Pancreas (tissue), 10 donors: ENCODE data around the gene CEP170B. TPM values are rescaled to one million over a fixed set of nuclear protein-coding genes. Genes with fewer than 3 reads are reported as not detected.
A peak's percentile ranks its signal among the peaks of the same experiment; 100 is the strongest.
"Not testable (repeated sequence)": the region's sequence is repeated elsewhere in the genome, so short reads cannot be mapped to it uniquely, and the experiment has no call there.

ENCODE experiments used
- ATAC-seq, 4 donors: fragments of 200-7000 bp; cut with Tn5 transposase; one replicate each; pipeline versions ENCODE4 v1.8.0 to v1.9.1; 2020; ENCODE audit warnings: mild to moderate bottlenecking in 4 of 4, moderate library complexity in 4 of 4
- DNase-seq, 6 donors: peaks; one replicate each; pipeline ENCODE4 v3.0.0-alpha.2; 2020
- FAIRE-seq: peaks from 2 replicates; lab custom pipeline; 2012; peaks lifted over from hg19 to GRCh38; lab: Jason Lieb, UNC
- H3K27ac ChIP-seq, 4 donors: fragments of 200-600 bp; sonication (generic); 1 replicate in 3 of 4; 2 replicates in 1 of 4; pipeline versions ENCODE4 v1.5.0 to v1.8.0; 2020
- H3K27me3 ChIP-seq, 4 donors: fragments of 200-600 bp; one replicate each; pipeline ENCODE4 v1.8.0; 2021
- H3K36me3 ChIP-seq, 3 donors: fragments of 200-600 bp; sonication (generic) in 1 of 3; one replicate each; pipeline versions ENCODE4 v1.5.0 to v1.8.0; 2020 to 2021
- H3K4me1 ChIP-seq, 3 donors: fragments of 200-600 bp; one replicate each; pipeline ENCODE4 v1.8.0; 2021
- H3K4me3 ChIP-seq, 4 donors: fragments of 200-600 bp; sonication (generic) in 2 of 4; one replicate each; pipeline versions ENCODE4 v1.5.0 to v1.8.0; 2020 to 2021
- H3K9me3 ChIP-seq, 4 donors: fragments of 200-600 bp; one replicate each; pipeline ENCODE4 v1.8.0; 2021
- WGBS, 2 donors: extraction: QIAGEN DNeasy Blood & Tissue Kit; methylation state at CpG; one replicate each; pipeline ENCODE4 v1.1.7; 2013; 5-methylcytosine and 5-hydroxymethylcytosine counted together
- intact Hi-C, 3 donors: fragments of 100-400 bp; cut with DNase I; formaldehyde crosslinking; loops; one replicate each; pipeline versions ENCODE4 v1.11.1 to v1.14.2; 2022
- polyA plus RNA-seq, 2 donors: library from polyadenylated mRNA; stranded (reverse); fragments of 200-250 nt; gene quantifications; one replicate each; pipeline ENCODE4 v1.2.3, GENCODE V29; 2013
- total RNA-seq, 6 donors: library from RNA; stranded (reverse); fragmentation: NEBNext Ultra II Directional in 4 of 6; extraction: Animal tissue kit (Norgen Biotek cat#: 25700) in 4 of 6; gene quantifications; one replicate each; pipeline versions ENCODE4 v1.2.1 to v1.2.4, GENCODE V29; 2021 to 2023
- TF ChIP-seq, protein P1 (sequence below), 4 donors: fragments of 200-600 bp; sonication (generic) in 3 of 4; IDR thresholded peaks; one replicate each; pipeline versions ENCODE4 v1.5.0 to v1.8.0; 2021; ENCODE audit warnings: antibody characterized with exemption in 4 of 4
- donor health status: healthy with polysubstance abuse.
- donor health status: DM: no; HTN: no; CAD: no; lungs with moderate emphysema.
- donor health status: DM: no; HTN: no; CAD: no.
- donor health status: control.
- donor health status: control.
- donor health status: Bipolar disorder and iron deficiency.
- donor health status: DM: yes; HTN: yes; CAD: no.
- donor health status: DM: no; HTN: no; CAD: no.
- donor health status: DM: no; HTN: no; CAD: no.
- donor health status: DM: yes; HTN: yes; CAD: no.

The CEP170B gene
- total and polyA plus RNA-seq, 8 donors = 17.7 to 43.8 (median 21.9) TPM

DNA sequence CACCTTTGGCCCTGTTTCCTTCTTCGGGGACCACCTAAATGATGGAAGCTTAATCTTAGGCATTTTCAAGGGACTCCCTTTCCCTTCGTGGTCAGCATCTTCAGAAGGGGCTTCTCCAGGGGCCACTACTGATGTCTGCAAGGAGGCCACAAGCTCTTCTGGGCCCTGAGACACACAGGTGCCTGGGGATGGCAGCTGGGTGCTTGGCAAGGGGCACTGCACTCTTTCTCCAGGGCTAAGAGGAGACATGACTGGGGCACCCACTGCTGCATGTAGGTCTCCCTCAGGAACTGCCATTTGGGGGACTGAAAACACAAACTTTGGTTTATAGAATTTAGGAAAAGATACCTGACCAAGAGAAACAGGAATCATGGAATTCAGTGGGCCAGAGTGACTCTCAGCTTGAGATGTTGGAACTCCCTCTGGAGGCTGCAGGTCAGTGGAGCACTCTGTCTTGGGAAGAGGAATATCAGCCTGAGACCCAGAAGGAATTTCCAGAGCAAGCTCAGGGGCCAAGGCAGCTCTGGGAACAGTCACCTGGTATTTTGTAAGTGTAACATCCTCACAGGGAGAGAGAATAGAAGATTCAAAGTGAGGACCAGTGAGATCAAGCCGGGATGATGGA is 75.6 kb downstream of the CEP170B start:
- DNase-seq (no peak), ATAC-seq (peak in 1 of 4 donors; percentile 48), FAIRE-seq (no peak)
- Histone ChIP-seq H3K27ac (no peak overlapping the region), H3K9me3 (no peaks in the 10 kb centered on the region), H3K4me1 (no peaks in the 10 kb centered on the region), H3K4me3 (no peak overlapping the region), H3K27me3 (no peaks in the 10 kb centered on the region), H3K36me3 (no peaks in the 10 kb centered on the region)
- intact Hi-C loops = no loop called here
- WGBS, 2 donors = 63 to 68% methylated on average over 3 of the region's 3 CpGs
- TF ChIP-seq, protein P1, sequence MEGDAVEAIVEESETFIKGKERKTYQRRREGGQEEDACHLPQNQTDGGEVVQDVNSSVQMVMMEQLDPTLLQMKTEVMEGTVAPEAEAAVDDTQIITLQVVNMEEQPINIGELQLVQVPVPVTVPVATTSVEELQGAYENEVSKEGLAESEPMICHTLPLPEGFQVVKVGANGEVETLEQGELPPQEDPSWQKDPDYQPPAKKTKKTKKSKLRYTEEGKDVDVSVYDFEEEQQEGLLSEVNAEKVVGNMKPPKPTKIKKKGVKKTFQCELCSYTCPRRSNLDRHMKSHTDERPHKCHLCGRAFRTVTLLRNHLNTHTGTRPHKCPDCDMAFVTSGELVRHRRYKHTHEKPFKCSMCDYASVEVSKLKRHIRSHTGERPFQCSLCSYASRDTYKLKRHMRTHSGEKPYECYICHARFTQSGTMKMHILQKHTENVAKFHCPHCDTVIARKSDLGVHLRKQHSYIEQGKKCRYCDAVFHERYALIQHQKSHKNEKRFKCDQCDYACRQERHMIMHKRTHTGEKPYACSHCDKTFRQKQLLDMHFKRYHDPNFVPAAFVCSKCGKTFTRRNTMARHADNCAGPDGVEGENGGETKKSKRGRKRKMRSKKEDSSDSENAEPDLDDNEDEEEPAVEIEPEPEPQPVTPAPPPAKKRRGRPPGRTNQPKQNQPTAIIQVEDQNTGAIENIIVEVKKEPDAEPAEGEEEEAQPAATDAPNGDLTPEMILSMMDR (IDR thresholded peaks at IDR 0.05) = no peak

- Histone ChIP-seq H3K4me3 (no peak overlapping the region), H3K27ac (no peak overlapping the region), H3K36me3 (no peaks in the 10 kb centered on the region), H3K4me1 (no peaks in the 10 kb centered on the region), H3K27me3 (no peaks in the 10 kb centered on the region), H3K9me3 (no peaks in the 10 kb centered on the region)
- no peak for FAIRE-seq
- TF ChIP-seq, protein P1 (IDR thresholded peaks at IDR 0.05) = no peak
- WGBS, 2 donors = 86 to 90% methylated on average over 26 of the region's 26 CpGs
- DNase-seq = peak in 3 of 6 donors; percentile 1 to 50 (median 34)
- intact Hi-C loops = no loop called here
- no peak for ATAC-seq
Observed at GRCh38 chr14:104941508-104942365, 76.7 kb downstream of the CEP170B start.

DNA sequence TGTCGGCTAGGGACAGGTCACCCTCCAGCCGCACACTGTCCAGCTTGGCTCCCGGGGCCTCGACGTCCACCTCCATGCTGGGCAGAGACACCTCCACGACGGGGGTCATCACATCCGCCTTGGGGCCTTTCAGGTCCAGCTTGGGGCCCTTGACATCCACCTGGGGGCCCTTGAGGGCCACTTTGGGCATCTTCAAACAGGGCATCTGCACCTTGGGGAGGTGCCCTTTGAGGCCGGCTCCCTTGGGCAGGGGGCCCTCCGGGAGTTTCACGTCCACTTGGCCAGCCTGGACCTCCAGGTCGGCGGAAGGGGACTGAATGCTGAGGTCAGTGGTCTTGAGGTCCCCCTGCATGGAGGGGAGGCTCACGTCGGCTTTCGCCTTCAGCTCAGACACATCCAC is 77.5 kb downstream of the CEP170B start:
- ATAC-seq = no peak
- TF ChIP-seq, protein P1 (IDR thresholded peaks at IDR 0.05) = no peak
- H3K4me1 ChIP-seq = no peaks in the 10 kb centered on the region
- intact Hi-C loops = no loop called here
- no peak overlapping the region for H3K27ac ChIP-seq
- H3K4me3 ChIP-seq = no peak overlapping the region
- whole genome bisulfite sequencing, 2 donors = 86 to 93% methylated on average over 16 of the region's 16 CpGs
- DNase-seq = peak in 2 of 6 donors; percentile 49 to 52
- FAIRE-seq = no peak
- H3K36me3 ChIP-seq = no peaks in the 10 kb centered on the region
- H3K9me3 ChIP-seq = no peaks in the 10 kb centered on the region
- H3K27me3 ChIP-seq = no peaks in the 10 kb centered on the region

- ATAC-seq, H3K4me1 ChIP-seq, FAIRE-seq, H3K9me3 ChIP-seq, H3K36me3 ChIP-seq, H3K27ac ChIP-seq, H3K4me3 ChIP-seq, H3K27me3 ChIP-seq, intact Hi-C loops: not testable (repeated sequence)
- peak in 2 of 6 donors; percentile 9 to 52 for DNase-seq
- 86 to 87% methylated on average over 26 to 29 of the region's 29 CpGs for WGBS, 2 donors
Observed at GRCh38 chr14:104943216-104944015, 78.3 kb downstream of the CEP170B start.

DNA sequence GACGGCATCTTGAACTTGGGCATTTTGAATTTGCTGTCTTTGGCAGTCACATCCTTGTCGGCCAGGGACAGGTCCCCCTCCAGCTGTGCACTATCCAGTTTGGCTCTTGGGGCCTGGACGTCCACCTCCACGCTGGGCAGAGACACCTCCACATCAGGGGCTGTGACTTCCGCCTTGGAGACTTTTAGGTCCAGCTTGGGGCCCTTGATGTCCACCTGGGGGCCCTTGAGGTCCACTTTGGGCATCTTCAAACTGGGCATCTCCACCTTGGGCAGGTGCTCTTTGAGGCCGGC is 78.9 kb downstream of the CEP170B start:
- DNase-seq, H3K4me3 ChIP-seq, intact Hi-C loops, H3K4me1 ChIP-seq, ATAC-seq, H3K9me3 ChIP-seq, H3K36me3 ChIP-seq, FAIRE-seq, H3K27ac ChIP-seq, H3K27me3 ChIP-seq: not testable (repeated sequence)
- 75 to 84% methylated on average over 6 of the region's 6 CpGs for WGBS, 2 donors

GRCh38 chr14:104944436-104945205 is 79.6 kb downstream of the CEP170B start:
- H3K9me3 ChIP-seq, H3K27me3 ChIP-seq, H3K4me1 ChIP-seq, H3K27ac ChIP-seq, FAIRE-seq, H3K4me3 ChIP-seq, ATAC-seq, intact Hi-C loops, H3K36me3 ChIP-seq: not testable (repeated sequence)
- 87 to 91% methylated on average over 29 of the region's 29 CpGs for WGBS, 2 donors
- peak in 2 of 6 donors; percentile 12 to 43 for DNase-seq

DNA sequence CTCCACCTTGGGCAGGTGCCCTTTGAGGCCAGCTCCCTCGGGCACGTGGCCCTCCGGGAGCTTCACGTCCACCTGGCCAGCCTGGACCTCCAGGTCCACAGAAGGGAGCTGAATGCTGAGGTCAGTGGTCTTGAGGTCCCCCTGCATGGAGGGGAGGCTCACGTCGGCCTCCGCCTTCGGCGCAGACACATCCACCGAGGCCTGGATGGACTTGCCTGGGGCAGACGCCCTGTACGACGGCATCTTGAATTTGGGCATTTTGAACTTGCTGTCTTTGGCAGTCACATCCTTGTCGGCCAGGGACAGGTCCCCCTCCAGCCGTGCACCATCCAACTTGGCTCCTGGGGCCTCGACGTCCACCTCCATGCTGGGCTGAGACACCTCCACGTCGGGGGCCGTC is 80.2 kb downstream of the CEP170B start:
- H3K27me3 ChIP-seq, H3K27ac ChIP-seq, intact Hi-C loops, ATAC-seq, H3K4me1 ChIP-seq, H3K9me3 ChIP-seq, FAIRE-seq, H3K4me3 ChIP-seq, H3K36me3 ChIP-seq: not testable (repeated sequence)
- DNase-seq = peak in 3 of 6 donors; percentile 6 to 43 (median 35)
- WGBS, 2 donors = 82 to 85% methylated on average over 16 to 18 of the region's 20 CpGs
